Peyer's patch (tissue), 4 donors: Measurements from ENCODE around the gene CHKA. TPM values are rescaled to one million over a fixed set of nuclear protein-coding genes. Genes with fewer than 3 reads are reported as not detected.

Experiments used
- DNase-seq, 3 donors: peaks; one replicate each; pipeline ENCODE4 v3.0.0-alpha.2; 2017 to 2019
- H3K27ac ChIP-seq, 4 donors: fragments of 200-600 bp; sonication (generic); one replicate each; pipeline ENCODE4 v1.5.1; 2016 to 2019
- H3K27me3 ChIP-seq, 2 donors: fragments of 200-600 bp; sonication (generic); one replicate each; pipeline ENCODE4 v1.5.1; 2019
- H3K36me3 ChIP-seq, 3 donors: fragments of 200-600 bp; sonication (generic); one replicate each; pipeline ENCODE4 v1.5.1; 2016 to 2019
- H3K4me1 ChIP-seq, 4 donors: fragments of 200-600 bp; sonication (generic); one replicate each; pipeline ENCODE4 v1.5.1; 2016 to 2019
- H3K4me3 ChIP-seq, 4 donors: fragments of 200-600 bp; sonication (generic); 1 replicate in 3 of 4; 2 replicates in 1 of 4; pipeline ENCODE4 v1.5.1; 2016 to 2019; ENCODE audit warnings: mild to moderate bottlenecking in 1 of 4
- H3K9me3 ChIP-seq, 4 donors: fragments of 200-600 bp; sonication (generic); one replicate each; pipeline ENCODE4 v1.5.1; 2016 to 2019; ENCODE audit warnings: mild to moderate bottlenecking in 1 of 4
- CTCF ChIP-seq, 6 experiments: fragments of 450-650 bp in 4 of 6; fragments of 200-600 bp in 2 of 6; sonication (generic) in 1 of 6; IDR thresholded peaks; one replicate each; pipeline ENCODE4 v1.5.1; 2017 to 2019; ENCODE audit warnings: antibody characterized with exemption in 6 of 6, mild to moderate bottlenecking in 3 of 6, moderate library complexity in 1 of 6
- POLR2A ChIP-seq, 2 donors: fragments of 450-650 bp; IDR thresholded peaks; one replicate each; pipeline ENCODE4 v1.5.1; 2017; ENCODE audit warnings: antibody characterized with exemption in 2 of 2, mild to moderate bottlenecking in 2 of 2, moderate library complexity in 2 of 2
- total RNA-seq, 4 donors: library from RNA; depleted of rRNA; stranded (reverse); fragments of >200 nt; gene quantifications; one replicate each; pipeline ENCODE4 v1.1.0, GENCODE V29; 2016

Gene CHKA
- total RNA-seq, 4 donors from 2014 or later, result 41.3 to 179 (median 130) TPM

GRCh38 chr11:68142441-68143309 lies 21.5 kb upstream of the CHKA start:
- H3K9me3 ChIP-seq, result no peaks in the 10 kb centered on the region
- H3K36me3 ChIP-seq, result no peaks in the 10 kb centered on the region
- H3K27me3 ChIP-seq, result no peaks in the 10 kb centered on the region
- peak overlapping the region in 1 of 4 donors; percentile 35 for H3K27ac ChIP-seq
- no peak overlapping the region for H3K4me3 ChIP-seq
- peaks cover 5 to 25% (median 7%) of the 10 kb centered on the region in 4 donors for H3K4me1 ChIP-seq
- TF ChIP-seq POLR2A (IDR thresholded peaks at IDR 0.05) (no peak), CTCF (IDR thresholded peaks at IDR 0.05) (no peak)
- no peak for DNase-seq

GRCh38 chr11:68142028-68142412 lies 20.8 kb upstream of the CHKA start:
- H3K4me3 ChIP-seq, result no peak overlapping the region
- H3K9me3 ChIP-seq, result no peaks in the 10 kb centered on the region
- H3K27ac ChIP-seq, result peak overlapping the region in 1 of 4 donors; percentile 35
- DNase-seq, result no peak
- TF ChIP-seq POLR2A (IDR thresholded peaks at IDR 0.05), result no peak
- no peak for TF ChIP-seq CTCF (IDR thresholded peaks at IDR 0.05)
- no peaks in the 10 kb centered on the region for H3K27me3 ChIP-seq
- H3K36me3 ChIP-seq, result no peaks in the 10 kb centered on the region
- peaks cover 5 to 19% (median 7%) of the 10 kb centered on the region in 4 donors for H3K4me1 ChIP-seq

GRCh38 chr11:68141246-68142027 lies 20.2 kb upstream of the CHKA start:
- no peaks in the 10 kb centered on the region for H3K36me3 ChIP-seq
- H3K27me3 ChIP-seq, result no peaks in the 10 kb centered on the region
- no peak overlapping the region for H3K27ac ChIP-seq
- no peak overlapping the region for H3K4me3 ChIP-seq
- H3K4me1 ChIP-seq, result peaks cover 0 to 13% (median 4%) of the 10 kb centered on the region in 4 donors
- DNase-seq, result no peak
- TF ChIP-seq POLR2A (IDR thresholded peaks at IDR 0.05) (no peak), CTCF (IDR thresholded peaks at IDR 0.05) (no peak)
- no peaks in the 10 kb centered on the region for H3K9me3 ChIP-seq

- no peak overlapping the region for H3K4me3 ChIP-seq
- DNase-seq, result no peak
- H3K27me3 ChIP-seq, result no peaks in the 10 kb centered on the region
- TF ChIP-seq POLR2A (IDR thresholded peaks at IDR 0.05) (no peak), CTCF (IDR thresholded peaks at IDR 0.05) (no peak)
- H3K27ac ChIP-seq, result no peak overlapping the region
- no peaks in the 10 kb centered on the region for H3K36me3 ChIP-seq
- H3K9me3 ChIP-seq, result no peaks in the 10 kb centered on the region
- peaks cover 0 to 7% (median 3%) of the 10 kb centered on the region in 4 donors for H3K4me1 ChIP-seq
These were observed 19.5 kb upstream of the CHKA start for GRCh38 chr11:68140496-68141245.

GRCh38 chr11:68138237-68138636 lies 17.0 kb upstream of the CHKA start:
- TF ChIP-seq CTCF (IDR thresholded peaks at IDR 0.05), result no peak
- Histone ChIP-seq H3K27ac (no peak overlapping the region), H3K27me3 (no peaks in the 10 kb centered on the region), H3K4me1 (peaks cover 0 to 7% (median 0%) of the 10 kb centered on the region in 4 donors), H3K9me3 (no peaks in the 10 kb centered on the region), H3K4me3 (no peak overlapping the region), H3K36me3 (no peaks in the 10 kb centered on the region)
- DNase-seq, result no peak
